Mammary epithelial cell (primary cell): ENCODE data around the gene TMEM121.

Source experiments
- CTCF ChIP-seq, 2 donors: IDR thresholded peaks in 1 of 2; conservative IDR thresholded peaks in 1 of 2; 2 replicates each; pipeline ENCODE4 v1.5.1; 2011 to 2012; ENCODE audit warnings: inconsistent platforms in 2 of 2, low read length in 2 of 2, mild to moderate bottlenecking in 2 of 2, control low read depth in 1 of 2, low read depth in 1 of 2; ENCODE audit not compliant: insufficient read depth in 1 of 2; ENCODE audit errors: extremely low read depth in 1 of 2
- EZH2 ChIP-seq: IDR thresholded peaks from 2 replicates; pipeline ENCODE4 v1.6.1; 2012; ENCODE audit warnings: low read length, inconsistent platforms, borderline replicate concordance

GRCh38 chr14:105496831-105497591 is 29.4 kb upstream of the TMEM121 start:
- TF ChIP-seq CTCF (conservative IDR thresholded peaks at IDR 0.05 in 1 of 2, IDR thresholded peaks at IDR 0.05 in 1 of 2; ENCODE audit: extremely low read depth in 1 of 2, insufficient read depth in 1 of 2, low read depth in 1 of 2, low read length in 2 of 2) (no peak), EZH2 (no peak)
